Measurements from ENCODE around the gene SCN2B. TPM values are rescaled to one million over a fixed set of nuclear protein-coding genes. Genes with fewer than 3 reads are reported as not detected.

SCN2B gene
- total and polyA plus RNA-seq, 8 donors = 0.12 to 0.92 (median 0.29) TPM; not detected in 3

DNA sequence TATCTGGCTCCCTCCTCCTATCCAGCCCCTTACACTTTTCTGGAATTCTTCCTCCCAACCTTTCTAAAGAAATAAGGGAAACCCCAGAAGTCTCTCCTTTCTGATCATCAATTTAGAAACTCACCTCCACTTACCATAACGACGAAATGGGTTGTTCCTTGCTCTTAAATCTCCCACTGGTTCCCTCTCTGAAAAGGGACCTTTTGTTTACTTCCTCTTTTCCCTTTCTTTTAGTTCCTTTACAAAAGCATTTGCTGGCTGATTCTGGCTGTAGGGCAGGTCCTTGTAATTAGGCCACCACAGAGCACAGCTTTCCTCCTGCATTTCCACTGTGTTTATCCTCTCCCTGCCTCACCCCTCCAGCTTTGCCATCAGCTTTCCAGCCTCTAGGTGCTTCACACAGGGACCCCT is 36.3 kb upstream of the SCN2B start:
- WGBS, 5 donors = 45 to 69% (median 48%) methylated on average over 2 of the region's 2 CpGs

GRCh38 chr11:118212131-118212725 is 35.8 kb upstream of the SCN2B start:
- TF ChIP-seq POLR2A (IDR thresholded peaks at IDR 0.05) (no peak), POLR2AphosphoS5 (IDR thresholded peaks at IDR 0.05) (peak in 1 of 3 donors; percentile 57)
- Histone ChIP-seq H3K36me3 (peaks cover 0 to 3% (median 0%) of the 10 kb centered on the region in 4 donors), H3K9me3 (no peaks in the 10 kb centered on the region), H3K27me3 (peaks cover 0 to 30% (median 0%) of the 10 kb centered on the region in 3 donors), H3K27ac (peak overlapping the region in 2 of 5 donors; percentile 34 to 66), H3K4me1 (peaks cover 0 to 56% (median 14%) of the 10 kb centered on the region in 4 donors), H3K4me3 (no peak overlapping the region)
- WGBS, 5 donors = 49 to 73% (median 59%) methylated on average over 7 of the region's 7 CpGs
- intact Hi-C loops (cut with DNase I; ENCODE audit: low total_unique reads) = no loop called here
- peak; percentile 47 to 64 for DNase-seq

More for the DNA sequence above, 36.3 kb upstream of the SCN2B start:
- H3K4me3 ChIP-seq = no peak overlapping the region
- intact Hi-C loops (cut with DNase I; ENCODE audit: low total_unique reads) = no loop called here
- no peaks in the 10 kb centered on the region for H3K9me3 ChIP-seq
- peaks cover 0 to 55% (median 14%) of the 10 kb centered on the region in 4 donors for H3K4me1 ChIP-seq
- peak overlapping the region in 2 of 5 donors; percentile 51 to 66 for H3K27ac ChIP-seq
- H3K36me3 ChIP-seq = peaks cover 0 to 3% (median 0%) of the 10 kb centered on the region in 4 donors
- DNase-seq = no peak
- TF ChIP-seq POLR2AphosphoS5 (IDR thresholded peaks at IDR 0.05) (no peak), EP300 (IDR thresholded peaks at IDR 0.05) (no peak), POLR2A (IDR thresholded peaks at IDR 0.05) (no peak)
- TF ChIP-seq, protein P1, sequence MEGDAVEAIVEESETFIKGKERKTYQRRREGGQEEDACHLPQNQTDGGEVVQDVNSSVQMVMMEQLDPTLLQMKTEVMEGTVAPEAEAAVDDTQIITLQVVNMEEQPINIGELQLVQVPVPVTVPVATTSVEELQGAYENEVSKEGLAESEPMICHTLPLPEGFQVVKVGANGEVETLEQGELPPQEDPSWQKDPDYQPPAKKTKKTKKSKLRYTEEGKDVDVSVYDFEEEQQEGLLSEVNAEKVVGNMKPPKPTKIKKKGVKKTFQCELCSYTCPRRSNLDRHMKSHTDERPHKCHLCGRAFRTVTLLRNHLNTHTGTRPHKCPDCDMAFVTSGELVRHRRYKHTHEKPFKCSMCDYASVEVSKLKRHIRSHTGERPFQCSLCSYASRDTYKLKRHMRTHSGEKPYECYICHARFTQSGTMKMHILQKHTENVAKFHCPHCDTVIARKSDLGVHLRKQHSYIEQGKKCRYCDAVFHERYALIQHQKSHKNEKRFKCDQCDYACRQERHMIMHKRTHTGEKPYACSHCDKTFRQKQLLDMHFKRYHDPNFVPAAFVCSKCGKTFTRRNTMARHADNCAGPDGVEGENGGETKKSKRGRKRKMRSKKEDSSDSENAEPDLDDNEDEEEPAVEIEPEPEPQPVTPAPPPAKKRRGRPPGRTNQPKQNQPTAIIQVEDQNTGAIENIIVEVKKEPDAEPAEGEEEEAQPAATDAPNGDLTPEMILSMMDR (IDR thresholded peaks at IDR 0.05) = no peak
- peaks cover 0 to 26% (median 0%) of the 10 kb centered on the region in 3 donors for H3K27me3 ChIP-seq

DNA sequence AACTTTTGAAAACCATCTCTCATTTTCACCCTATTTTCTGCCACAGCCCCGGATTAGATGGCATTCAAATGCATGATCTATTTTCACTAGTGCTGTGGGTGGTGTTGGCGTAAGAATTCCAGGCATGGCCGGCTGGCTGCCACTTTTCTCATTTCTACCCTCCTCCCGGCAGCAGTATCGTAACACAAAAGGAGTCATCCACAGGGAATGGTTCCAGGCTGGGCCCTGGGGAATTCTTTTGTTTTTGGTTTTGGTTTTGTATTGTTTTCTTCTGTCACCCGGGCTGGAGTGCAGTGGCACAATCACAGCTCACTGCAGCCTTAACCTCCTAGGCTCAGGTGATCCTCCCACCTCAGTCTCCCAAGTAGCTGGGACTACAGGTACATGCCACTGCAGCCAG is 34.6 kb upstream of the SCN2B start:
- Histone ChIP-seq H3K4me1 (peaks cover 0 to 55% (median 14%) of the 10 kb centered on the region in 4 donors), H3K27ac (no peak overlapping the region)
- intact Hi-C loops (cut with DNase I; ENCODE audit: low total_unique reads) = no loop called here

GRCh38 chr11:118210323-118210722 is 33.9 kb upstream of the SCN2B start:
- H3K9me3 ChIP-seq = no peaks in the 10 kb centered on the region
- intact Hi-C loops (cut with DNase I; ENCODE audit: low total_unique reads) = no loop called here
- no peak for TF ChIP-seq POLR2AphosphoS5 (IDR thresholded peaks at IDR 0.05)
- no peak for TF ChIP-seq EP300 (IDR thresholded peaks at IDR 0.05)
- no peak for TF ChIP-seq POLR2A (IDR thresholded peaks at IDR 0.05)
- TF ChIP-seq, protein P1 (IDR thresholded peaks at IDR 0.05) = no peak
- H3K27ac ChIP-seq = no peak overlapping the region
- H3K4me3 ChIP-seq = no peak overlapping the region
- no peak for DNase-seq
- H3K27me3 ChIP-seq = peaks cover 0 to 32% (median 0%) of the 10 kb centered on the region in 3 donors
- peaks cover 0 to 54% (median 14%) of the 10 kb centered on the region in 4 donors for H3K4me1 ChIP-seq
- peaks cover 0 to 3% (median 0%) of the 10 kb centered on the region in 4 donors for H3K36me3 ChIP-seq
- 90 to 97% (median 94%) methylated on average over 7 of the region's 7 CpGs for WGBS, 5 donors

More for the DNA sequence above, 34.6 kb upstream of the SCN2B start:
- Histone ChIP-seq H3K27me3 (peaks cover 0 to 32% (median 0%) of the 10 kb centered on the region in 3 donors), H3K4me3 (no peak overlapping the region), H3K9me3 (no peaks in the 10 kb centered on the region), H3K36me3 (peaks cover 0 to 3% (median 0%) of the 10 kb centered on the region in 4 donors)
- TF ChIP-seq POLR2A (IDR thresholded peaks at IDR 0.05) (no peak), POLR2AphosphoS5 (IDR thresholded peaks at IDR 0.05) (no peak), EP300 (IDR thresholded peaks at IDR 0.05) (no peak)
- TF ChIP-seq, protein P1 (IDR thresholded peaks at IDR 0.05) = no peak
- 64 to 80% (median 68%) methylated on average over 6 of the region's 6 CpGs for WGBS, 5 donors
- no peak for DNase-seq

GRCh38 chr11:118209033-118209432 is 32.6 kb upstream of the SCN2B start:
- WGBS, 5 donors = 76 to 89% (median 86%) methylated on average over 3 of the region's 3 CpGs
- intact Hi-C loops (cut with DNase I; ENCODE audit: low total_unique reads) = loop anchor here (10.0 kb wide), 1 partner anchor 156 kb away; no protein-coding TSS in a partner anchor
- peaks cover 0 to 48% (median 11%) of the 10 kb centered on the region in 4 donors for H3K4me1 ChIP-seq
- H3K36me3 ChIP-seq = peaks cover 0 to 3% (median 0%) of the 10 kb centered on the region in 4 donors
- TF ChIP-seq, protein P1 (IDR thresholded peaks at IDR 0.05) = no peak
- TF ChIP-seq POLR2AphosphoS5 (IDR thresholded peaks at IDR 0.05) (no peak), EP300 (IDR thresholded peaks at IDR 0.05) (no peak), POLR2A (IDR thresholded peaks at IDR 0.05) (no peak)
- no peak overlapping the region for H3K4me3 ChIP-seq
- H3K27me3 ChIP-seq = peaks cover 0 to 32% (median 0%) of the 10 kb centered on the region in 3 donors
- H3K9me3 ChIP-seq = no peaks in the 10 kb centered on the region
- H3K27ac ChIP-seq = no peak overlapping the region
- no peak for DNase-seq

All from stomach (tissue), 9 donors.